Stimulated activated CD8-positive, alpha-beta memory T cell treated with anti-CD3 and anti-CD28 coated beads, Interleukin-2, amount 100 ng/mL, for 48 hours (primary cell): ENCODE measurements around the gene MRPL55.
A peak's percentile ranks its signal among the peaks of the same experiment; 100 is the strongest.

Source experiments
- DNase-seq, 2 donors: peaks; one replicate each; pipeline ENCODE4 v3.0.0-alpha.2; 2020; ENCODE audit warnings: low read depth in 2 of 2

The MRPL55 gene

DNA sequence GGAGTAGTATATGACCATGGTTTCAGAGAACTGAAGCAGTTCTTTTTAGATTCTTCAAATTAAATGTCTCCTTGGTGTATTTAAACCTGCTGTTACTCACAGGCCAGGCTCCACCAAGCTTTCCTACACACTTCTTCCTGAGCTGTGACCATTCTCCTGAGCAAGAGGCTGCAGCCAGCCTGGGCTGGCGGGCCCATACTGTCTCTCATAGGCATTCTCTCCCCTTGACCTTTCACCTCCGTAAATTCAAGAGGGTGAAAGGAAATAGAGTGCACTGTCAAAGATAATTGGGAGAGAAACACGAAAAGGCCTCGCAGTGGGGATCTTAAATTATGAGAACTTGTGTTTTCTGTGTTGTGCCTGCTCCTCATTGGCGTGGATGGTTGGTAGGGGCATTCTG is 24.3 kb downstream of the MRPL55 start:
- no peak for DNase-seq

DNA sequence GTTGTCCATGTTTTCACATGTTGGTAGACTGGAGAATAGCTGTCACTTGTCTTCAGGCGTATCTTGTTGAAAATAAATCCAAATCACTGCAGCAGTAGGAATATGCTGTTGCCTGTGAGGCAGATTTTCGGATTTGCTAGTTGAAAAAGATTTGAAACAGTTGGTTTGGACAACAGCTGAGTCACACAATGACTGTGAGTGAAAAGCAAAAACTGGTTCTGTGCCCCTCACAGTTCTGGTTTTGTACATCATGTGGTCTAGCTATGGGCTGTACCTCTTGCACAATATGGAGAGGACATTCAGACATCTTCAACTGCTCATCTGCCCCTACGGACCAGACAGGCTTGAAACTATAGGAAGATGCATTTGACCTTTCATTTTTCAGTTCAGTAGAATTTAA is 24.8 kb downstream of the MRPL55 start:
- DNase-seq, result no peak

DNA sequence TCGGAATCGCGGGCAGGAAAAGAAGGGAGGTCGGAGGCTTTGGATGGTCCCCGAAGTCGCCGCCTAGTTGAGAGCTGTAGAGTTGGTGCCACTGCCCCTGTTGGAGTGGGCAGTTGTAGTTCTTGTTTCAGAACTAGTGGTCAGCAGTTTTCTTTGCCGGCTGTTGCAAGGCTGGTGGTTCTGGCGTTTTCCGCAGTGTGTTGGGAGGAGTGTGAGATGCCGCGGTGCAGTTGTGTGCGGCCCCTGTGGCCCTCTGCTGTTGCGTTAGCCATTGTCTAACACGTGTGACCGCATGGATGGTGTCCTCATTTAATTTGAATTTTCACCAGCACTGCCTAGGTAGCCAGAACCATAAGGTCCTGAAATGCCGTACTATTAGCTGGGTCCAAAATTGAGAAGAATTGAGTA is 25.2 kb downstream of the MRPL55 start:
- DNase-seq, result no peak

DNA sequence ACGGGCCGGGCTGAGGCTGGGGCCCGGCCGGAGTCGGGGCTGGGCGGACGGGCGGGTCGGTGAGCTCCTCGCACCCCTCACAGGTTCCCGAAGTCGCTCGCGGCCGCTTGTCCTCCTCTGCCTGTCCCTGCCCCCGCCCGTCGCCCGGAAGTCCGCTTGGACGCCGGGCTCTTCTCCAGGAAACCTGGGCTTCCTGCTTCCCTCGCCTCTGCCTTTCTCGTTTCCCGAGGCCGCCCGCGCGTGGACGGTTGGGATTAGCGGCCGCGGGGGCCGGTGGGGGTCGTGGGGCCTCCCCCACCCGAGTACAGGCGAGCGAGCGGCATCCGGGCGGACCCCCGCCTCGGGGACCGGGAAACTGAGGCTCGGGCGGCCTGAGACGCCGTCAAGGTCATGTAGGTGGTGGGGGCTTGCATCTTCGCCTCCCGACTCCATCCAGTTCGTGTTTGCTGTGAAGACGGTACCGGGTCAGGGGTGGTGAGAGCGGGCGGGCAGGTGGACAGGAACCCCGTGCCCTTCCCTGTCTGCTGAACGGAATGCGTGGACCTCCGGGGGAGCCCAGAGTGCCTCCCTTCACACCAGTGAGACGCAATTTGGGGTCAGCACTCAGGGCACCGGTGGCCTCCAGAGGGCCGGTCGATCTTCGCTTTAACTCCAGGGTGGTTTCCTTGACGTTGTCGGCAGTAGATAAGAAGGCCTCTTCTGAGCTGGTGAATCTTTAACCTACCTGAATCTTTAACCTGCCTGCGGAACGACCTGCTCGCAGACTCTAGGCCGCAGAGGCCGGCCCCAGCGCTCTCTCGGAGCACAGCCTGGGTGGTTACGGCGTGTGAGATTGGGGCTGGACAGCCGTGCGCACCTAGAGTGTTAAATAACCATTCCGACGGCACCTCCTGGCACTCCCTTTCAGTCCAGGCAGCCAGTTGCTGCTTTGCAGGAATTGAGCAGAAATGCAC is 25.9 kb downstream of the MRPL55 start:
- peak in 1 of 2 donors; percentile 13 for DNase-seq

DNA sequence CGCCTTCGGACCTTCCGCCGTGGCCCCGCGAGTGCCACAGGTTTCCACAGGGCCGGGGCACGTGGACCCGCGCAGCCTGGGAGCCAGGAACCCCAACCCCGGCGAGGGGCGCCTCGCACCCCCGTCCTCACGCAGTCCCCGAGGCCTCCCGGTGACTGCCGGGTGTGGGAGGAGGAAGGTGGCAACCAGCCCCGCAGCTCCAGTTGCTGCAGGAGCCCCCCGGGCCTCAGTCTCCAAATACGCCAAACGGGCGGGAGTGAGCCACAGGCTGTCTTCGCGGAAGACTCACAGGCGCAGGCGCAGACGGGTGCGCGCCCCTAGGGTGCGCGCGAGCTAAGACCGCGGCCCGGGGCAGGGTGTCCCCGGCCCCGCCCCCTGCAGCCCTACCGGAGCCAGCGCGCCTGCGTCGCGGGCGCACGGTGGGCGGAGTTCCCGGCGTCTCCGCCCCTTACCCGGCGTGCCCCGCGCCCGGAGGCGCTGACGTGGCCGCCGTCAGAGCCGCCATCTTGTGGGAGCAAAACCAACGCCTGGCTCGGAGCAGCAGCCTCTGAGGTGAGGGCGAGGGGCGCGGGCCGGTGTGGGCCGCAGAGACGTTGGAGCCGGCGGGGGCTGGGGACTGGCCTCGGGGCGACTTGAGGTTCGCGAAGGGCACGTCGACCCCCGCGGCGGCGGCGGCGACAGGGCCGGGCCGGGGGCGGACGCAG is 26.7 kb downstream of the MRPL55 start, which contains the start of gene ARF1:
TSS of gene ARF1 (plus strand) at position 495 of the 704 bp plus-strand sequence. CDS start 14,407 bp downstream, outside the sequence.
- DNase-seq, result peak; percentile 88 to 93

DNA sequence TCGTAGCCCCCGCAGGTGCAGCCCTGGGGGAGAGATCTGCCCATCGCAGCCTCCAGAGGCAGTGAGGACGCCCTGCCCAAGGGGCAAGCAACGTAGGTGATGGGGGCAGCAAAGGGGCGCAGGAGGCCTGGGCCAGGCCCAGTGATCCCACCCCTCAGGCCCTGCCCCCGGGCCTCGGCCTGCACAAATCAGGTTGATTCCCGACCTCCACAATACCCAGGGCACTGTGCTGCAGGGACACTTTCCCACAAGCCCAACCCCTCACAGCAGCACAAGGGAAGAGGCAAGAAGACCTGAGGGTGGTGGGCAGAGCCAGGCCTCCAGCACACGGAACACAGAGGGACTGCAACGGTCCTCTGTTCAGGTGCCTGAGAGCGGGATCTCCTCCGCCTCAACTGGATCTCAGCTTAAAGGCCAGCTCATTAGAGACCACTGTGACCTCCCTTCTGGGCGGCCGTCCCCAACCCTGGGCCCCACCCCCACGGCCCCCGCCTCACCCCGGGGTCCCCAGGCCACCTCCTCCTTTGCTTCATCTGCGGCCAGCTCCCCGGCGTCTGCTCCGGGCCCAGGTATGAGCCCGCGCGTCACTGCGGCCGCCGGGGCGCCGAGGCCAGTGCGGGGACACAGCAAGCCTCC is 27.4 kb downstream of the MRPL55 start:
- peak; percentile 19 to 22 for DNase-seq

DNA sequence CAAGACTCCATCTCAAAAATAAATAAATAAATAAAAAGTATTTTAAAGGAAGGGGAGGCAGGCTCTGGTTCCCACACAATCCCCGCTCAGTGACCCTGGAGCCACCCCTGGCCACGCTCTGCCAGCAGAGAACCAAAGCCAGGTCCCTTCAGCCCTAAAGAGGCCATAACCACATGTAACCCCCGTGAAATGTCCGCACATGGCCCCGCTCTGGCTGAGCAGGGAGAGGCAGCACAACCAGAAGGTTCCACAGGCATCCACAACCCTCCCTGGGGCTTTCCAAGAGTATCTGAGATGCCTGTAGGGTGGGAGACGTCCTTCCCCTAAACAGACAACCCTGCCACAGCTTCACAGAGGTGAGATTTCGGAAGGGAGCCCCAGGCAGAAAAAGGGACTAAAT is 28.0 kb downstream of the MRPL55 start:
- no peak for DNase-seq

DNA sequence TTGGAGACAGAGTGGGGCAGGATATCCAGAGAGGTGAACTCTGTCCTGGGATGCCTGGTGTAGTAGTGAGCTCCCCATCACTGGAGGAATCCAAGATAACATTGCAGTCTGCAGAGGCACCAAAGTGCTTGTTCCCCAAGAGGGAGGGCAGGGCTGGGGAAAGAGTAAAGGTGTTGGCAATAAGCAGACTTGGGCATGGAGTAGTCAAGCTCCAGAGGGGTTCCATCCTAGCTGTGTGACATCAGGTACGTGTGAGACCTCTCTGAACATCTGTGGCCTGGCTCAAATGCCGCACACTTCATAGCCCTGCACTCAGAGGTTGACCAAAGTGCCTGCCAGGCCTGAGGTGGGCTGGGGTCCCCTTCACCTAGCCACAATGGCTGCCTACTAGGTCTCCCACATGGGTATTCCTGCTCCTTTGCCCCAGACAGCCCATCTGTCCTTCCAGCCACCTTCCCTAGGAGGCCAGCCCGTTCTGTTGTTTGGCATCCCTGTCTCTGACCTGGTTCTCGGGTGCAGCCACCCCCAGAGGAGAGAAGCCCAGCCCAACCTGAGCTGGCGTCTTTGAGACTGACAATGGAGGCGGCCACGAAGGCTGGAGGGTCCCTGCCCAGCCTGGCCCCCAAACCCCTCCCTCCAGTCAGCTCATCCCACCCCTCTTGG is 29.4 kb downstream of the MRPL55 start:
- no peak for DNase-seq

DNA sequence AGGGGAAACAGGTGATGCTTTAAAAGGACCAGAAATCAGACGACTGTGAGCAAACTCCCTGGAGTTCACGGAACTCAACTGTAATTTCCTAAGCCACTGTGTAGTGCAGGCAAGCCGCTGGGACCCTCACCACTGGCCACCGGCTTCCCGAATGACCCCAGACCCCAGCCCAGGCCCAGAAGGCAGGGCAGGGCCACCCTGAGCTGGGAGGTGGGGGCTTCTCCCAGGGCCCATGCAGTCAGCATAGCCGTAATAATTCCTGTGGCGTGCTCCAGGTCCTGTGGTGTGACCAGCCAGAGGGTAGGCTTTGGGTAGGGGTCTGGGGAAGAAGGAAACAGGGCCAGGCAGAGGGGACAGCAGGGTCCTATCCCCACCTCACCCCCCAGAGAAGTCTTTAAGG is 30.1 kb downstream of the MRPL55 start:
- no peak for DNase-seq

DNA sequence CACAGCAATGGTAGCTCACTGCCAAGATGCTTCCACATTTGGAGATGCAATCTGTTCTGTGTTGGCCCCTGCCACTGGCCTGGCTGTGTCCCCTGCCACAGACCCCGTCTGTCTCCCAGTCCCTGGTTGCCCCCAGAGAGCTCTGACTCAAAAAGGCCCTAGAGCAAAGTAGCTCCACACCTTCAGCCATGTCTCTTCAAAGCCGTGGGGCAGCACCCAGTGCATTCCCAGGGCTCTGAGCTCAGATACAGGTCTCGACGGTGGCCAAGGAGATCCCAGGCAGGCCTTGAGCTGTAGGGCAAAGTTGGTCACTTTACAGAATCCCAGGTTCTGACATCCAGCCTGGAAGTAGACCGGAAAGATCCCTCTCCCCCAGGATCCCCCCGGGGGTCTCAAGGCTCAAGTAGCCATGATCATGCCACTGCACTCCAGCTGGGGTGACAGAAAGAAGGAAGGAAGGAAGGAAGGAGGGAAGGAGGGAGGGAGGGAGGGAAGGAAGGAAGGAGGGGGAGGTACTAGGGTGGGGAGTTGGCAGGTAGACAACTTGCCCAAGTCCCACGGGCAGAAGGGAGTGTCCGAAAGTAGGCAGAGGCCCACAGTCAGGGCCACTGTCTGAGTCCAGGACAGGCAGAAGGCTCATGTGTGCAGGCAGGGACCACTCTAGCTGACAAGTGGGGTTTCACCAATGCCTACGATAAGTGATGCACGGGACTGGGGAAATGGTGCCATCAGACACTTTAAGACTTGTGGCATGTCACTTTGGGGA is 31.4 kb downstream of the MRPL55 start:
- no peak for DNase-seq

DNA sequence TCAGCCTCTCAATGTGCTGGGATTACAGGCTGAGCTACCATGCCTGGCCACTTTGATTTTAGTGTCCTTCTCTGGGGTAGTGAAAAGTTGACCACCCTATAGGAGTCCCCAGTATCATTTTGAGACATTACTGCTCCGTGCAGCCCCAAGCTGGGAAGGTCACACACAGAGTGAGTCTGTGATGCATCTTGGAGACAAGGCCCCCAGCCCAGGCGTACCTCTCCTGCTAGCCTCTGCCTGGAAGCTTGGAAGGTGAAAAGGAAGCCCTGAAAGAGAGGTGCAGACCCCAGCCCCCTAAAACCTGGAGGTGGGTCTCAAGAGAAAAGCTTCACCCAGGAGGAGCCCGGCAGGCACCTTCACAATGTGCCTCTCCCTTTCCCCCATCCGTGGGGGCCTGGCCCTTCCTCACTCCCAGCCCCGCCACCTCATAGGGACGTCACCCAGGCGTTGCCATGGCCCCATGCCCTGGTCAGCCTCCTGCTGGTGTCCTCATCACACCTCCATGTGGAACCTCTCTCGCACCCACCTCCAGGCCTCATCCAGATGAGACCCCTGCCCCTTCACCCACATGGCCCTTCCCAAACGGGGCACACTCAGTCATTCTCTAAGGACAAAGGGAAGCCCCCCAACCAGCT is 32.2 kb downstream of the MRPL55 start:
- no peak for DNase-seq

DNA sequence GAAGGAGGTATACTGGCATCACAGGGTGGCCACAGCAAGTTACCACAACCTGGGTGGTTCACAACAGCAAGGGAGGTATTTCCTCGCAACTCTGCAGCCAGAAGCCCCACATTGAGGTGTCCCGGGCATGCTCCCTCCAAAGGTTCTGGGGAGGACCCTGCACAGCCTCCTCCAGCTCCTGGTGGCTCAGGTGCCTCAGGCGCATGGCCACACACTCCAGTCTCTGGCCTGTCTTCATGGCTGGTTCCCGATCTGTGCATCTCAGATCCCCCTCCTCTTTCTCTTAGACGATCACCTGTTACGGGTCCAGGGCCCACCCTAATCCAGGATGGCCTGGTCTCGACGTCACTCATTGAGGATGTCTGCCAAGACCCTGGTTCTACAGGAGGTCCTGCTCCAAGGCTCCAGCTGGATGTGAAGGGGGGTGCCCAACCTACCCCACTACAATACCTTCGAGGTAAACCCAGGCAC is 33.3 kb downstream of the MRPL55 start:
- no peak for DNase-seq

DNA sequence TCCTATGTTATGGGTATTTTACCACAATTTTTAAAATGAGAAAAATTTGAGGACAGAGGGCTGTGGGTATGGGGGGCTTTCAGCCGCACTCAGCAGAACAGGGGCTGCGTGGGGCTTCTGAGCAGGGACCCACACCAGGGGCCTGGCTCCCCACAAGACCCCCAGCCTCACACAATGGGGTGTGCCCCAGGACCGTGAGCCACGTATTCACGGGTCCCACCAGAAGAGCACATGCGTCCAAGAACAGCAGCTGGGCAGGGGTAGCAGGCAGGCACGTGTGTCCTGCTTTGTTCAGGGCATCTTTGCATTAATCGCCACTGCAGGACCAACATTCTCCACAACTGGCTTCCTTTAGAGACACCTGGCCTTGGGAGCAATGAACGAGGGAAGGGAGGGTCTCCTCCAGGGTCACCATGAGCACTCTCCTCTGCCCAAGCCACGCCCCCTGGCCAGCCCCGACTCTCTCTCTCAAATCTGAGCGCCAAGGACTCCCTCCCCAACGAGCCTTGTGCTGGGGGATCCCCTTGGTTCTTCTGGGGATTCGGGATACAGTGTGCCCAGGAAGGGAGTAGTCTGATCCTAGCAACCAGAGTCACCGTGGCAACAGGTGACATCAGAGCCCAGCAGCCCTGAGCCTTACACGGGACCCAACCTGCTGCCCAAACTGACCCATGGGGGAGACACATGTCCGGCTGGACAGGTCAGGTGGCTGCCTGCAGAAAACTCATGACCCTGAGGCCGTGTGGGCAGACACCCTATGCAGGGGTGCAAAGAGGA is 34.0 kb downstream of the MRPL55 start:
- no peak for DNase-seq

DNA sequence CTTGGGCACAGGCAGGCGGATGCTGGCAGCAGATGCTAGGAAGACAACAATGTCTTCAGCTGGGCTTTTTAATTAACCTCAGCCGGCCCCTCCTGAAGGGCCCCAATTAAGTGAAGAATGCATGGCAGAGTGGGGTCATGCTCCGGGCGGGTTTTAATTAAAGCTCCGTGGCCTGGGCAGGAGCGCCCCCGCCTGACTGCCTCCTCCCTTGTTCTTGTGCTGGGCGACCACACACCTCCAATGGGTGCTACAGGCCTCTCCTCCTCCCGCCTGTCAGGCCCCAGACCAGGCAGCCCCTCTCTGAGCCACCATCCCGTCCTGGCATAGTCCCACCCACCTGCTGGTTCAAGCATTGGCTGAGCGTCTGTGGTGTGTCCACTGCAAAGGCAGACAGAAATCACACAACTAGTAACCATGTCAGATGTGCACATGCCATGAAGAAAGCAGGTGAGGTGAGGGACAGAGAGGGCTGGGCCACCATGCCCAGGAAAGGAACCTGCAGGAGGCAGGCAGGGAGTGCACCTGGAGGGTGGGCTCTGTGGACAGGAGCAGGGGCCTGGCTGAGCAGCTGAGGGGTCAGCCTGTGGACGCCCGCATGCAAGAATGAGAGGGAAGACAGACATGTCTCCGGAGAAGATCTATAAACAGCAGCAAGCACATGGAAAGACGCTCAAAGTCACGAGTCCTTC is 35.1 kb downstream of the MRPL55 start:
- no peak for DNase-seq

DNA sequence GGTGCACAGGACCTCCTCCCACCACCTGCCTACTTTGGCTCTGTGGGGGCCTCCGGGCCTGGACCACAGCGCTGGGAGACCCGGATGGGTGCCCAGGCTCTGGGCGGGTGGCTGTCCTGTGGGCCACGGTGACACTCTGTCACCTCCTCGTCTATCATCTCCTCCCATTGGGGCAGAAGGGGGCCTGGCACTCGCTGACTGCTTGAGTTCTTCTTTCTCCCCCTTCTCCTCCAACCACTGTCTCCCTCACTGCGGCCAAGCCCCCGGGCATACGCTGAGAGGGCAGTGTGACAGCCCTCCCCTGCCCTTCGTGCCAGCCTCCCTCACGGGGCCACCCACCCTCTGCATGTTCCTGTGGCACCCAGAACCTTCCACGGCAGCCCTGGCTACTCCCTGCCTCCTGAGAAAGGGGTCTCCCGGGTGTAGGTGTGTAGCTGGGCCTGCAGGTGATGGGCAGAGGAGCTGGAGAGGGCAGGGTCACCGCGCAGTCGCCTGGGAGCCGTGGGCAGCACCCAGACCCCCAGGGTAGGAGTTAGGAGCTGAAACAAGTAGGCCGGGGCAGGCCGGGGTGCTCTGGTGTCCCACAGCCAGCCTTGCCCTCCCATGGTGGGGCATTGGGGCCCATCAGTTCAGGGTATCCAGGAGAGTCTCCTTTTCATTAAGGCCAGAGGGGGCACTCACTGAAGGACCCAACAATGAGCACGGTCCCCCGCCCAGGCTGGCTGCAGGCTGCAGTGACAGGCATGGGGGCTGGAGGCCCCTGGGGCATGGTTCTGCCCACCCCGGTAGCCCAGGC is 35.8 kb downstream of the MRPL55 start:
- DNase-seq, result no peak

DNA sequence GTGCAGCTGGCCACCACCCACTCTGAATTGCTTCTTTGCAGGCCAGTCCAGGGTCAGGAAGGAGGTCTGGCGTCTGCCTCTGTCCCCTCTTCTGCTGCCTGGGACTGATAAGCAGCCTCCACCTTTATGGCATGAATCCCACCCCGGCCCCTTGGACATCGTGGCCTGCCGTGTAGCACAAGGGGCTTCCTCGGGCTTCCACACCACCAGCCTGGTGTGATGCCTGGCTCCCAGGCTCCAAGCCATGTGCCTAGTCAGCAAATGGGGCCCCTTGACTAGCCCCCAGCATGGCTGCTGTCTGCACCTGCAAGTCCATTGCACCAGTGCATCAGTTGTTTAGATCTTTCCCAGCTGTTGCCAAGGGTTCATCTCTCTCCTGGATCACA is 36.4 kb downstream of the MRPL55 start:
- DNase-seq, result no peak

DNA sequence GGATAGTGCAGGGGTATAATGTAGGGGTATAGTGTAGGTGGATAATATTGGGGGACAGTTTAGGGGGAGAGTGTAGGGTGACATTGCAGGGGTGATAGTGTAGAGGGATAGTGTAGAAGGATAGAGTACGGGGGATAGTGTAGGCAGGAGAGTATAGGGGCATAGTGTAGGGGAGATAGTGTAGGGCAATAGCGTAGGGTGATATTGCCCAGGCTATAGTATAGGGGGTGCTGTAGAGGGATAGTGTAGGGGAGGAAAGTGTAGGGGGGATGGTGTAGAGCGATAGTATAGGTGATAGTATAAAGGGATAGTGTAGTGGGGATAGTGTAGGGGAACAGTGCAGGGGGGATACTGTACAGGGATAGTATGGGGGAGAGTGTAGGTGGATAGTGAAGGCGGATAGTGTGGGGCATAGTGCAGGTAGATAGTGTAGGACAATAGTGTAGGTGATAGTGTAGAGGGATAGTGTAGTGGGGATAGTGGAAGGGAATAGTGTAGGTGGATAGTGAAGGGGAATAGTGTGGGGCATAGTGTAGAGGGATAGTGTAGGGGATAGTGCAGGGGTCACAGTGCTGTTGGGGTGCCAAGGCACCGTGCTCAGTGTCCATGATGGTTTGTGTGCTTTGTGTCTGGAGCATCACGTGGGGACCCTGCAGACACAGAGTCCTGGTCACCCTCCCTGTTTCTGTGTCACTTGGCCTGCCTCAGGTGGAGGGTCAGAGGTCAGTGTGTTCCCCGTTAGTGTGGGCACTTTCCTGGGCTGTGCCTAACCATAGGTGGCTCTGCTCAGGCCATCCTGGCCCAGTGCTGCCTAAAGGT is 37.1 kb downstream of the MRPL55 start:
- no peak for DNase-seq
